Inferior parietal cortex (tissue), 1 donor: Measurements from ENCODE around the gene SH3PXD2A.

Source experiments
- DNase-seq: peaks from one replicate; pipeline ENCODE4 v3.0.0-alpha.2; 2016; ENCODE audit errors: extremely low spot score

SH3PXD2A gene

GRCh38 chr10:103687172-103687571 is 168.2 kb downstream of the SH3PXD2A start:
- DNase-seq = no peak

- peak; percentile 91 for DNase-seq
These were observed 169.3 kb downstream of the SH3PXD2A start for GRCh38 chr10:103685880-103686669.

GRCh38 chr10:103683851-103684250 is 171.5 kb downstream of the SH3PXD2A start:
- no peak for DNase-seq

- DNase-seq = no peak
These were observed 172.7 kb downstream of the SH3PXD2A start for GRCh38 chr10:103682631-103683030.

GRCh38 chr10:103681617-103682399 is 173.6 kb downstream of the SH3PXD2A start:
- DNase-seq = no peak

GRCh38 chr10:103680869-103681236 is 174.5 kb downstream of the SH3PXD2A start:
- no peak for DNase-seq

GRCh38 chr10:103679096-103679790 is 176.1 kb downstream of the SH3PXD2A start:
- no peak for DNase-seq

- DNase-seq = peak; percentile 75
These were observed 177.2 kb downstream of the SH3PXD2A start for GRCh38 chr10:103678178-103678526.

- DNase-seq = no peak
These were observed 177.7 kb downstream of the SH3PXD2A start for GRCh38 chr10:103677486-103678177.

GRCh38 chr10:103676851-103677417 is 178.4 kb downstream of the SH3PXD2A start:
- DNase-seq = no peak

- no peak for DNase-seq
These were observed 179.2 kb downstream of the SH3PXD2A start for GRCh38 chr10:103676058-103676785.

- DNase-seq = no peak
These were observed 181.8 kb downstream of the SH3PXD2A start for GRCh38 chr10:103673606-103674005.

- DNase-seq = no peak
These were observed 183.0 kb downstream of the SH3PXD2A start for GRCh38 chr10:103672345-103672744.

- no peak for DNase-seq
These were observed 184.1 kb downstream of the SH3PXD2A start for GRCh38 chr10:103671126-103671895.

GRCh38 chr10:103669944-103670343 is 185.4 kb downstream of the SH3PXD2A start:
- DNase-seq = no peak

GRCh38 chr10:103669243-103669929 is 186.0 kb downstream of the SH3PXD2A start:
- no peak for DNase-seq

- DNase-seq = no peak
These were observed 186.8 kb downstream of the SH3PXD2A start for GRCh38 chr10:103668351-103669242.

- DNase-seq = no peak
These were observed 188.0 kb downstream of the SH3PXD2A start for GRCh38 chr10:103667356-103667755.
